HepG2 (cell line): ENCODE data around the gene CDH13.

ENCODE experiments used
- CBX2 ChIP-seq, 2 experiments: fragments of 200-600 bp in 1 of 2; sonication (generic); formaldehyde crosslinking in 1 of 2; IDR thresholded peaks; 2 replicates each; pipeline versions ENCODE4 v1.7.0 to v1.8.1; 2018 to 2022; ENCODE audit warnings: low read depth in 2 of 2, low read length in 1 of 2, mild to moderate bottlenecking in 1 of 2, missing genetic modification reagents in 1 of 2
- ETV6 ChIP-seq: sonication (generic); formaldehyde crosslinking; conservative IDR thresholded peaks from 2 replicates; pipeline ENCODE4 v1.4.0; 2020; ENCODE audit warnings: missing genetic modification reagents
- FOSL1 ChIP-seq: sonication (generic); formaldehyde crosslinking; IDR thresholded peaks from 2 replicates; pipeline ENCODE4 v1.9.0; 2021; ENCODE audit warnings: missing genetic modification reagents, borderline replicate concordance
- GABPB1 ChIP-seq: IDR thresholded peaks from 2 replicates; pipeline ENCODE4 v1.6.1; 2016; ENCODE audit warnings: mild to moderate bottlenecking, missing genetic modification reagents, moderate library complexity, missing compliant biosample characterization
- ZNF737 ChIP-seq: sonication (generic); formaldehyde crosslinking; IDR thresholded peaks from 2 replicates; pipeline ENCODE4 v1.5.0; 2020; ENCODE audit warnings: missing genetic modification reagents, mild to moderate bottlenecking, borderline replicate concordance
- ZNF780A ChIP-seq: sonication (generic); formaldehyde crosslinking; IDR thresholded peaks from 2 replicates; pipeline ENCODE4 v1.8.0; 2022; ENCODE audit warnings: mild to moderate bottlenecking, missing genetic modification reagents, moderate library complexity
- TF ChIP-seq, protein P1 (sequence below): sonication (generic); formaldehyde crosslinking; IDR thresholded peaks from 2 replicates; pipeline ENCODE4 v1.8.1; 2023; ENCODE audit warnings: missing genetic modification reagents, mild to moderate bottlenecking, borderline replicate concordance
- TF ChIP-seq, protein P2 (sequence below): sonication (generic); formaldehyde crosslinking; IDR thresholded peaks from 2 replicates; pipeline ENCODE4 v1.4.0; 2020; ENCODE audit warnings: missing genetic modification reagents, borderline replicate concordance
- TF ChIP-seq, protein P3 (sequence below): sonication (generic); formaldehyde crosslinking; conservative IDR thresholded peaks from 2 replicates; pipeline ENCODE4 v1.5.0; 2020; ENCODE audit warnings: missing genetic modification reagents

GRCh38 chr16:82720414-82720813 is 93.6 kb downstream of the CDH13 start:
- TF ChIP-seq, protein P1, sequence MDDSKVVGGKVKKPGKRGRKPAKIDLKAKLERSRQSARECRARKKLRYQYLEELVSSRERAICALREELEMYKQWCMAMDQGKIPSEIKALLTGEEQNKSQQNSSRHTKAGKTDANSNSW (CRISPR knock-in tag) = no peak
- no peak for TF ChIP-seq ZNF780A
- no peak for TF ChIP-seq FOSL1 (CRISPR knock-in tag)
- TF ChIP-seq ETV6 (CRISPR knock-in tag) = no peak
- TF ChIP-seq GABPB1 = no peak
- TF ChIP-seq, protein P2, sequence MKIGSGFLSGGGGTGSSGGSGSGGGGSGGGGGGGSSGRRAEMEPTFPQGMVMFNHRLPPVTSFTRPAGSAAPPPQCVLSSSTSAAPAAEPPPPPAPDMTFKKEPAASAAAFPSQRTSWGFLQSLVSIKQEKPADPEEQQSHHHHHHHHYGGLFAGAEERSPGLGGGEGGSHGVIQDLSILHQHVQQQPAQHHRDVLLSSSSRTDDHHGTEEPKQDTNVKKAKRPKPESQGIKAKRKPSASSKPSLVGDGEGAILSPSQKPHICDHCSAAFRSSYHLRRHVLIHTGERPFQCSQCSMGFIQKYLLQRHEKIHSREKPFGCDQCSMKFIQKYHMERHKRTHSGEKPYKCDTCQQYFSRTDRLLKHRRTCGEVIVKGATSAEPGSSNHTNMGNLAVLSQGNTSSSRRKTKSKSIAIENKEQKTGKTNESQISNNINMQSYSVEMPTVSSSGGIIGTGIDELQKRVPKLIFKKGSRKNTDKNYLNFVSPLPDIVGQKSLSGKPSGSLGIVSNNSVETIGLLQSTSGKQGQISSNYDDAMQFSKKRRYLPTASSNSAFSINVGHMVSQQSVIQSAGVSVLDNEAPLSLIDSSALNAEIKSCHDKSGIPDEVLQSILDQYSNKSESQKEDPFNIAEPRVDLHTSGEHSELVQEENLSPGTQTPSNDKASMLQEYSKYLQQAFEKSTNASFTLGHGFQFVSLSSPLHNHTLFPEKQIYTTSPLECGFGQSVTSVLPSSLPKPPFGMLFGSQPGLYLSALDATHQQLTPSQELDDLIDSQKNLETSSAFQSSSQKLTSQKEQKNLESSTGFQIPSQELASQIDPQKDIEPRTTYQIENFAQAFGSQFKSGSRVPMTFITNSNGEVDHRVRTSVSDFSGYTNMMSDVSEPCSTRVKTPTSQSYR (CRISPR knock-in tag) = no peak
- no peak for TF ChIP-seq CBX2 (IDR thresholded peaks at IDR 0.05; ENCODE audit: low read depth, low read length)
- TF ChIP-seq CBX2 (CRISPR knock-in tag; IDR thresholded peaks at IDR 0.05; ENCODE audit: low read depth) = no peak
- TF ChIP-seq ZNF737 (CRISPR knock-in tag) = no peak
- TF ChIP-seq, protein P3, sequence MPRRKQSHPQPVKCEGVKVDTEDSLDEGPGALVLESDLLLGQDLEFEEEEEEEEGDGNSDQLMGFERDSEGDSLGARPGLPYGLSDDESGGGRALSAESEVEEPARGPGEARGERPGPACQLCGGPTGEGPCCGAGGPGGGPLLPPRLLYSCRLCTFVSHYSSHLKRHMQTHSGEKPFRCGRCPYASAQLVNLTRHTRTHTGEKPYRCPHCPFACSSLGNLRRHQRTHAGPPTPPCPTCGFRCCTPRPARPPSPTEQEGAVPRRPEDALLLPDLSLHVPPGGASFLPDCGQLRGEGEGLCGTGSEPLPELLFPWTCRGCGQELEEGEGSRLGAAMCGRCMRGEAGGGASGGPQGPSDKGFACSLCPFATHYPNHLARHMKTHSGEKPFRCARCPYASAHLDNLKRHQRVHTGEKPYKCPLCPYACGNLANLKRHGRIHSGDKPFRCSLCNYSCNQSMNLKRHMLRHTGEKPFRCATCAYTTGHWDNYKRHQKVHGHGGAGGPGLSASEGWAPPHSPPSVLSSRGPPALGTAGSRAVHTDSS (CRISPR knock-in tag) = no peak
